ENCODE data around the gene FUT9.
A peak's percentile ranks its signal among the peaks of the same experiment; 100 is the strongest.

The FUT9 gene

GRCh38 chr6:96157018-96157565 lies 141.3 kb downstream of the FUT9 start:
- no peak overlapping the region for H3K27ac ChIP-seq (ENCODE audit: low read depth, low read length)
- H3K4me3 ChIP-seq (ENCODE audit: low read depth in 1 of 2, low read length in 2 of 2), result peak overlapping the region in 1 of 2 donors; percentile 39
- H3K9ac ChIP-seq (ENCODE audit: low read depth in 1 of 2, low read length in 2 of 2), result no peak overlapping the region

GRCh38 chr6:96162711-96163120 lies 146.9 kb downstream of the FUT9 start:
- Histone ChIP-seq H3K36me3 (ENCODE audit: control insufficient read depth in 1 of 2, insufficient read depth in 2 of 2, low read length in 2 of 2) (no peaks in the 10 kb centered on the region), H3K27me3 (ENCODE audit: control insufficient read depth in 1 of 2, insufficient read depth in 2 of 2, low read length in 2 of 2) (no peaks in the 10 kb centered on the region)

More at GRCh38 chr6:96157018-96157565, 141.3 kb downstream of the FUT9 start:
- Histone ChIP-seq H3K4me1 (ENCODE audit: control insufficient read depth in 1 of 2, insufficient read depth in 2 of 2, low read length in 2 of 2) (no peaks in the 10 kb centered on the region), H3K36me3 (ENCODE audit: control insufficient read depth in 1 of 2, insufficient read depth in 2 of 2, low read length in 2 of 2) (no peaks in the 10 kb centered on the region), H3K27me3 (ENCODE audit: control insufficient read depth in 1 of 2, insufficient read depth in 2 of 2, low read length in 2 of 2) (no peaks in the 10 kb centered on the region), H3K9me3 (ENCODE audit: control insufficient read depth in 1 of 2, low read length in 2 of 2) (no peaks in the 10 kb centered on the region)

GRCh38 chr6:96164802-96165201 lies 149.0 kb downstream of the FUT9 start:
- H3K27me3 ChIP-seq (ENCODE audit: control insufficient read depth in 1 of 2, insufficient read depth in 2 of 2, low read length in 2 of 2), result no peaks in the 10 kb centered on the region
- no peak overlapping the region for H3K9ac ChIP-seq (ENCODE audit: low read depth in 1 of 2, low read length in 2 of 2)
- no peak overlapping the region for H3K4me3 ChIP-seq (ENCODE audit: low read depth in 1 of 2, low read length in 2 of 2)
- no peaks in the 10 kb centered on the region for H3K4me1 ChIP-seq (ENCODE audit: control insufficient read depth in 1 of 2, insufficient read depth in 2 of 2, low read length in 2 of 2)
- H3K27ac ChIP-seq (ENCODE audit: low read depth, low read length), result no peak overlapping the region
- no peaks in the 10 kb centered on the region for H3K9me3 ChIP-seq (ENCODE audit: control insufficient read depth in 1 of 2, low read length in 2 of 2)
- no peaks in the 10 kb centered on the region for H3K36me3 ChIP-seq (ENCODE audit: control insufficient read depth in 1 of 2, insufficient read depth in 2 of 2, low read length in 2 of 2)

More at GRCh38 chr6:96162711-96163120, 146.9 kb downstream of the FUT9 start:
- H3K9ac ChIP-seq (ENCODE audit: low read depth in 1 of 2, low read length in 2 of 2), result no peak overlapping the region
- no peak overlapping the region for H3K4me3 ChIP-seq (ENCODE audit: low read depth in 1 of 2, low read length in 2 of 2)
- no peaks in the 10 kb centered on the region for H3K9me3 ChIP-seq (ENCODE audit: control insufficient read depth in 1 of 2, low read length in 2 of 2)
- no peaks in the 10 kb centered on the region for H3K4me1 ChIP-seq (ENCODE audit: control insufficient read depth in 1 of 2, insufficient read depth in 2 of 2, low read length in 2 of 2)
- no peak overlapping the region for H3K27ac ChIP-seq (ENCODE audit: low read depth, low read length)

GRCh38 chr6:96171112-96171511 lies 155.3 kb downstream of the FUT9 start:
- Histone ChIP-seq H3K4me3 (ENCODE audit: low read depth in 1 of 2, low read length in 2 of 2) (no peak overlapping the region), H3K27ac (ENCODE audit: low read depth, low read length) (no peak overlapping the region), H3K9ac (ENCODE audit: low read depth in 1 of 2, low read length in 2 of 2) (no peak overlapping the region), H3K4me1 (ENCODE audit: control insufficient read depth in 1 of 2, insufficient read depth in 2 of 2, low read length in 2 of 2) (no peaks in the 10 kb centered on the region), H3K27me3 (ENCODE audit: control insufficient read depth in 1 of 2, insufficient read depth in 2 of 2, low read length in 2 of 2) (no peaks in the 10 kb centered on the region), H3K9me3 (ENCODE audit: control insufficient read depth in 1 of 2, low read length in 2 of 2) (no peaks in the 10 kb centered on the region), H3K36me3 (ENCODE audit: control insufficient read depth in 1 of 2, insufficient read depth in 2 of 2, low read length in 2 of 2) (no peaks in the 10 kb centered on the region)

GRCh38 chr6:96184798-96185197 lies 169.0 kb downstream of the FUT9 start:
- Histone ChIP-seq H3K27ac (ENCODE audit: low read depth, low read length) (no peak overlapping the region), H3K4me3 (ENCODE audit: low read depth in 1 of 2, low read length in 2 of 2) (no peak overlapping the region), H3K9ac (ENCODE audit: low read depth in 1 of 2, low read length in 2 of 2) (no peak overlapping the region), H3K4me1 (ENCODE audit: control insufficient read depth in 1 of 2, insufficient read depth in 2 of 2, low read length in 2 of 2) (no peaks in the 10 kb centered on the region), H3K36me3 (ENCODE audit: control insufficient read depth in 1 of 2, insufficient read depth in 2 of 2, low read length in 2 of 2) (no peaks in the 10 kb centered on the region), H3K9me3 (ENCODE audit: control insufficient read depth in 1 of 2, low read length in 2 of 2) (no peaks in the 10 kb centered on the region), H3K27me3 (ENCODE audit: control insufficient read depth in 1 of 2, insufficient read depth in 2 of 2, low read length in 2 of 2) (no peaks in the 10 kb centered on the region)

- H3K9me3 ChIP-seq (ENCODE audit: control insufficient read depth in 1 of 2, low read length in 2 of 2), result no peaks in the 10 kb centered on the region
- no peak overlapping the region for H3K4me3 ChIP-seq (ENCODE audit: low read depth in 1 of 2, low read length in 2 of 2)
- H3K9ac ChIP-seq (ENCODE audit: low read depth in 1 of 2, low read length in 2 of 2), result no peak overlapping the region
- H3K36me3 ChIP-seq (ENCODE audit: control insufficient read depth in 1 of 2, insufficient read depth in 2 of 2, low read length in 2 of 2), result no peaks in the 10 kb centered on the region
- H3K4me1 ChIP-seq (ENCODE audit: control insufficient read depth in 1 of 2, insufficient read depth in 2 of 2, low read length in 2 of 2), result no peaks in the 10 kb centered on the region
- no peak overlapping the region for H3K27ac ChIP-seq (ENCODE audit: low read depth, low read length)
- H3K27me3 ChIP-seq (ENCODE audit: control insufficient read depth in 1 of 2, insufficient read depth in 2 of 2, low read length in 2 of 2), result no peaks in the 10 kb centered on the region
Observed at GRCh38 chr6:96186094-96186493, 170.3 kb downstream of the FUT9 start.

GRCh38 chr6:96186516-96187195 lies 170.9 kb downstream of the FUT9 start:
- no peak overlapping the region for H3K9ac ChIP-seq (ENCODE audit: low read depth in 1 of 2, low read length in 2 of 2)
- no peak overlapping the region for H3K4me3 ChIP-seq (ENCODE audit: low read depth in 1 of 2, low read length in 2 of 2)
- H3K4me1 ChIP-seq (ENCODE audit: control insufficient read depth in 1 of 2, insufficient read depth in 2 of 2, low read length in 2 of 2), result no peaks in the 10 kb centered on the region
- H3K9me3 ChIP-seq (ENCODE audit: control insufficient read depth in 1 of 2, low read length in 2 of 2), result no peaks in the 10 kb centered on the region
- no peaks in the 10 kb centered on the region for H3K36me3 ChIP-seq (ENCODE audit: control insufficient read depth in 1 of 2, insufficient read depth in 2 of 2, low read length in 2 of 2)
- no peaks in the 10 kb centered on the region for H3K27me3 ChIP-seq (ENCODE audit: control insufficient read depth in 1 of 2, insufficient read depth in 2 of 2, low read length in 2 of 2)
- no peak overlapping the region for H3K27ac ChIP-seq (ENCODE audit: low read depth, low read length)

- H3K27me3 ChIP-seq (ENCODE audit: control insufficient read depth in 1 of 2, insufficient read depth in 2 of 2, low read length in 2 of 2), result no peaks in the 10 kb centered on the region
Observed at GRCh38 chr6:96194675-96195074, 178.9 kb downstream of the FUT9 start.

GRCh38 chr6:96195272-96195671 lies 179.5 kb downstream of the FUT9 start:
- H3K27ac ChIP-seq (ENCODE audit: low read depth, low read length), result no peak overlapping the region
- H3K9me3 ChIP-seq (ENCODE audit: control insufficient read depth in 1 of 2, low read length in 2 of 2), result no peaks in the 10 kb centered on the region
- no peaks in the 10 kb centered on the region for H3K36me3 ChIP-seq (ENCODE audit: control insufficient read depth in 1 of 2, insufficient read depth in 2 of 2, low read length in 2 of 2)
- H3K4me3 ChIP-seq (ENCODE audit: low read depth in 1 of 2, low read length in 2 of 2), result no peak overlapping the region
- no peaks in the 10 kb centered on the region for H3K27me3 ChIP-seq (ENCODE audit: control insufficient read depth in 1 of 2, insufficient read depth in 2 of 2, low read length in 2 of 2)
- H3K9ac ChIP-seq (ENCODE audit: low read depth in 1 of 2, low read length in 2 of 2), result no peak overlapping the region
- H3K4me1 ChIP-seq (ENCODE audit: control insufficient read depth in 1 of 2, insufficient read depth in 2 of 2, low read length in 2 of 2), result no peaks in the 10 kb centered on the region

More at GRCh38 chr6:96194675-96195074, 178.9 kb downstream of the FUT9 start:
- Histone ChIP-seq H3K27ac (ENCODE audit: low read depth, low read length) (no peak overlapping the region), H3K4me3 (ENCODE audit: low read depth in 1 of 2, low read length in 2 of 2) (no peak overlapping the region), H3K9ac (ENCODE audit: low read depth in 1 of 2, low read length in 2 of 2) (no peak overlapping the region), H3K4me1 (ENCODE audit: control insufficient read depth in 1 of 2, insufficient read depth in 2 of 2, low read length in 2 of 2) (no peaks in the 10 kb centered on the region), H3K36me3 (ENCODE audit: control insufficient read depth in 1 of 2, insufficient read depth in 2 of 2, low read length in 2 of 2) (no peaks in the 10 kb centered on the region), H3K9me3 (ENCODE audit: control insufficient read depth in 1 of 2, low read length in 2 of 2) (no peaks in the 10 kb centered on the region)

GRCh38 chr6:96196633-96197032 lies 180.9 kb downstream of the FUT9 start:
- Histone ChIP-seq H3K27ac (ENCODE audit: low read depth, low read length) (no peak overlapping the region), H3K4me3 (ENCODE audit: low read depth in 1 of 2, low read length in 2 of 2) (no peak overlapping the region), H3K4me1 (ENCODE audit: control insufficient read depth in 1 of 2, insufficient read depth in 2 of 2, low read length in 2 of 2) (no peaks in the 10 kb centered on the region), H3K27me3 (ENCODE audit: control insufficient read depth in 1 of 2, insufficient read depth in 2 of 2, low read length in 2 of 2) (no peaks in the 10 kb centered on the region), H3K36me3 (ENCODE audit: control insufficient read depth in 1 of 2, insufficient read depth in 2 of 2, low read length in 2 of 2) (no peaks in the 10 kb centered on the region), H3K9ac (ENCODE audit: low read depth in 1 of 2, low read length in 2 of 2) (no peak overlapping the region), H3K9me3 (ENCODE audit: control insufficient read depth in 1 of 2, low read length in 2 of 2) (no peaks in the 10 kb centered on the region)

Measured in duodenal mucosa (tissue), 2 donors.